Dedifferentiated amniotic fluid mesenchymal stem cell (primary cell): ENCODE results near the gene KLLN.
A peak's percentile ranks its signal among the peaks of the same experiment; 100 is the strongest.
"Not testable (repeated sequence)": the region's sequence is repeated elsewhere in the genome, so short reads cannot be mapped to it uniquely, and the experiment has no call there.

ENCODE experiments used
- DNase-seq: peaks from one replicate; pipeline ENCODE4 v3.0.0-alpha.2; 2016; ENCODE audit errors: extremely low spot score

The KLLN gene

GRCh38 chr10:87842776-87843497, 20.4 kb downstream of the KLLN start:
- peak; percentile 79 for DNase-seq

GRCh38 chr10:87842220-87842641, 21.1 kb downstream of the KLLN start:
- DNase-seq, result no peak

- no peak for DNase-seq
Measured at GRCh38 chr10:87841186-87841585, 22.1 kb downstream of the KLLN start.

- DNase-seq, result no peak
Measured at GRCh38 chr10:87838650-87839049, 24.7 kb downstream of the KLLN start.

GRCh38 chr10:87837445-87837844, 25.9 kb downstream of the KLLN start:
- DNase-seq, result no peak

- no peak for DNase-seq
Measured at GRCh38 chr10:87836098-87836497, 27.2 kb downstream of the KLLN start.

- no peak for DNase-seq
Measured at GRCh38 chr10:87829986-87830729, 33.2 kb downstream of the KLLN start.

GRCh38 chr10:87829051-87829450, 34.3 kb downstream of the KLLN start:
- DNase-seq, result not testable (repeated sequence)

GRCh38 chr10:87827681-87828080, 35.7 kb downstream of the KLLN start:
- DNase-seq, result no peak

GRCh38 chr10:87826653-87827052, 36.7 kb downstream of the KLLN start:
- DNase-seq, result no peak

- no peak for DNase-seq
Measured at GRCh38 chr10:87819289-87819585, 44.1 kb downstream of the KLLN start.

- DNase-seq, result no peak
Measured at GRCh38 chr10:87818505-87819288, 44.6 kb downstream of the KLLN start.

- peak; percentile 62 for DNase-seq
Measured at GRCh38 chr10:87817609-87818504, 45.5 kb downstream of the KLLN start, which contains the start of gene ATAD1. ATAD1 (minus strand) TSS chr10:87818226; CDS start chr10:87814599, 3,627 bp downstream.

- DNase-seq, result no peak
Measured at GRCh38 chr10:87816898-87817608, 46.3 kb downstream of the KLLN start.

GRCh38 chr10:87816163-87816897, 47.0 kb downstream of the KLLN start:
- no peak for DNase-seq
